Sigmoid colon (tissue), 7 donors: ENCODE data around the gene MOXD1. TPM values are rescaled to one million over a fixed set of nuclear protein-coding genes. Genes with fewer than 3 reads are reported as not detected.

ENCODE experiments used
- DNase-seq: peaks from one replicate; pipeline ENCODE4 v3.0.0-alpha.2; 2019
- H3K27ac ChIP-seq, 4 donors: fragments of 200-600 bp; sonication (generic); one replicate each; pipeline ENCODE4 v1.5.1; 2016 to 2019; ENCODE audit warnings: mild to moderate bottlenecking in 1 of 4
- H3K27me3 ChIP-seq, 3 donors: fragments of 200-600 bp; sonication (generic); one replicate each; pipeline ENCODE4 v1.5.1; 2019; ENCODE audit warnings: mild to moderate bottlenecking in 1 of 3
- H3K36me3 ChIP-seq, 4 donors: fragments of 200-600 bp; sonication (generic); one replicate each; pipeline ENCODE4 v1.5.1; 2016 to 2019
- H3K4me1 ChIP-seq, 4 donors: fragments of 200-600 bp; sonication (generic); one replicate each; pipeline ENCODE4 v1.5.1; 2017 to 2019
- H3K4me3 ChIP-seq, 4 donors: fragments of 200-600 bp; sonication (generic); one replicate each; pipeline ENCODE4 v1.5.1; 2017 to 2019; ENCODE audit warnings: mild to moderate bottlenecking in 2 of 4, moderate library complexity in 1 of 4
- H3K9me3 ChIP-seq, 4 donors: fragments of 200-600 bp in 3 of 4; sonication (generic) in 3 of 4; one replicate each; pipeline versions ENCODE4 v1.5.1 to v1.6.1; 2013 to 2019
- EP300 ChIP-seq, 4 donors: sonication (generic); formaldehyde crosslinking; IDR thresholded peaks; one replicate each; pipeline ENCODE4 v1.6.1; 2017; ENCODE audit warnings: antibody characterized with exemption in 4 of 4
- POLR2A ChIP-seq, 2 donors: fragments of 450-650 bp; IDR thresholded peaks; one replicate each; pipeline ENCODE4 v1.6.1; 2016; ENCODE audit warnings: antibody characterized with exemption in 2 of 2, mild to moderate bottlenecking in 2 of 2, moderate library complexity in 2 of 2
- POLR2AphosphoS5 ChIP-seq, 4 donors: sonication (generic); formaldehyde crosslinking; IDR thresholded peaks; one replicate each; pipeline ENCODE4 v1.6.1; 2017; ENCODE audit warnings: antibody characterized with exemption in 4 of 4
- whole genome bisulfite sequencing, 2 donors: extraction: QIAGEN DNeasy Blood & Tissue Kit; methylation state at CpG; one replicate each; pipeline ENCODE4 v1.1.7; 2013; 5-methylcytosine and 5-hydroxymethylcytosine counted together
- intact Hi-C: fragments of 100-400 bp; cut with DNase I; formaldehyde crosslinking; loops from one replicate; pipeline ENCODE4 v1.15.1; 2023
- polyA plus RNA-seq, 3 donors: library from polyadenylated mRNA; stranded (reverse); fragments of 200-250 nt; gene quantifications; one replicate each; pipeline ENCODE4 v1.2.3, GENCODE V29; 2013
- total RNA-seq, 4 donors: library from RNA; depleted of rRNA; stranded (reverse); fragments of >200 nt; gene quantifications; one replicate each; pipeline ENCODE4 v1.1.0, GENCODE V29; 2016
- TF ChIP-seq, protein P1 (sequence below), 4 experiments: fragments of 450-650 bp in 3 of 4; fragments of 200-600 bp in 1 of 4; IDR thresholded peaks; one replicate each; pipeline ENCODE4 v1.5.1; 2016 to 2019; ENCODE audit warnings: antibody characterized with exemption in 4 of 4, mild to moderate bottlenecking in 3 of 4, moderate library complexity in 2 of 4
- donor health status: healthy with polysubstance abuse.
- donor health status: Bipolar disorder and iron deficiency.
- donor health status: healthy.

Gene MOXD1
- total and polyA plus RNA-seq, 7 donors: 1.2 to 20.8 (median 9.4) TPM

DNA sequence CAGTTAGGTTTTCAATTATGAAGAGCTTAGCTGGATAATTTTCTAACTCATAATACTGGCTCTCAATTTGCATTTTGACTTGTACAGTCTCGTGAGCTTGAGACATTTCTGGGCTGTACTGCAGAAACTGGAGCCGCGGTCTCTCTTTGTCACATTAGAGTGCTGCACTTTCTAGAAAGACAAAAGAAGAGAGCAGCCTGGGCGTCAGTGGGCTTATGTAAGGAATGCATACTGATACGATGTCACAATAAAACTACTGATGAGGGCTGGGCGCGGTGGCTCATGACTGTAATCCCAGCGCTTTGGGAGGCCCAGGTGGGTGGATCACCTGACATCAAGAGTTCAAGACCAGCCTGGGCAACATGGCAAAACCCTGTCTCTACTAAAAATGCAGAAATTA, 120.8 kb downstream of the MOXD1 start:
- H3K36me3 ChIP-seq: no peaks in the 10 kb centered on the region
- 67 to 87% methylated on average over 8 of the region's 8 CpGs for WGBS, 2 donors
- H3K4me3 ChIP-seq: no peak overlapping the region
- TF ChIP-seq POLR2A (IDR thresholded peaks at IDR 0.05): no peak
- TF ChIP-seq, protein P1, sequence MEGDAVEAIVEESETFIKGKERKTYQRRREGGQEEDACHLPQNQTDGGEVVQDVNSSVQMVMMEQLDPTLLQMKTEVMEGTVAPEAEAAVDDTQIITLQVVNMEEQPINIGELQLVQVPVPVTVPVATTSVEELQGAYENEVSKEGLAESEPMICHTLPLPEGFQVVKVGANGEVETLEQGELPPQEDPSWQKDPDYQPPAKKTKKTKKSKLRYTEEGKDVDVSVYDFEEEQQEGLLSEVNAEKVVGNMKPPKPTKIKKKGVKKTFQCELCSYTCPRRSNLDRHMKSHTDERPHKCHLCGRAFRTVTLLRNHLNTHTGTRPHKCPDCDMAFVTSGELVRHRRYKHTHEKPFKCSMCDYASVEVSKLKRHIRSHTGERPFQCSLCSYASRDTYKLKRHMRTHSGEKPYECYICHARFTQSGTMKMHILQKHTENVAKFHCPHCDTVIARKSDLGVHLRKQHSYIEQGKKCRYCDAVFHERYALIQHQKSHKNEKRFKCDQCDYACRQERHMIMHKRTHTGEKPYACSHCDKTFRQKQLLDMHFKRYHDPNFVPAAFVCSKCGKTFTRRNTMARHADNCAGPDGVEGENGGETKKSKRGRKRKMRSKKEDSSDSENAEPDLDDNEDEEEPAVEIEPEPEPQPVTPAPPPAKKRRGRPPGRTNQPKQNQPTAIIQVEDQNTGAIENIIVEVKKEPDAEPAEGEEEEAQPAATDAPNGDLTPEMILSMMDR (IDR thresholded peaks at IDR 0.05): no peak
- no peak for TF ChIP-seq EP300 (IDR thresholded peaks at IDR 0.05)
- TF ChIP-seq POLR2AphosphoS5 (IDR thresholded peaks at IDR 0.05): no peak
- H3K9me3 ChIP-seq: no peaks in the 10 kb centered on the region
- DNase-seq: no peak
- no peak overlapping the region for H3K27ac ChIP-seq
- H3K27me3 ChIP-seq: no peaks in the 10 kb centered on the region
- intact Hi-C loops: no loop called here
- H3K4me1 ChIP-seq: no peaks in the 10 kb centered on the region

DNA sequence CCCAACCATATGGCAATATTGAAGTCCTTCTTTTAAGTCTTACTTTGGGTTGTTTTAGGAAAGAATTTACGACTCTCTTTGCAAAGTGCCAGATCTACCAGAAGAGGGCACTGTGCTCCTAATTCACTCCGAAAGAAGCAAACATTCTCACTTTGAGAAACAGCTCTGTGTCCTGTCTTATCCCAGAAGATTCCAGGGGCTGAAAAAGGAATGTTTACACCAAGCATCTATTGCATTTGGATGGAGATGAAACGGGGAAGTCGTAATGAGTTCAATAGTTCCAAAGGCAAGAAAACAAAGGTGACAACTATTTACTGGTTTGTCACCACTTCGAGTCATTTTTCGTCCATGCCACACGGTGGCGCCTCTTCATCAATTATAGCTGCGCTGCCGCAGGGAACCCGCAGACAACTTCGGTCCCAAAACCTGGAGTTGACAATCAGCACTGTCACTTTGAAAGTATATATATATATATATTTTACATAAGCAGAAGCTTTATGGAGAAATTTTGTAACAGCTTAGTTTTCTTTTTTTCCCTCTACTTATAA, 121.6 kb downstream of the MOXD1 start:
- no peak overlapping the region for H3K27ac ChIP-seq
- peak; percentile 82 for DNase-seq
- TF ChIP-seq POLR2A (IDR thresholded peaks at IDR 0.05): no peak
- TF ChIP-seq, protein P1 (IDR thresholded peaks at IDR 0.05): peak; percentile 72 to 94 (median 89)
- peak overlapping the region; percentile 24 to 46 (median 42) for H3K4me3 ChIP-seq
- no peaks in the 10 kb centered on the region for H3K27me3 ChIP-seq
- no peaks in the 10 kb centered on the region for H3K4me1 ChIP-seq
- 0 to 1% methylated on average over 12 of the region's 12 CpGs for WGBS, 2 donors
- H3K36me3 ChIP-seq: no peaks in the 10 kb centered on the region
- H3K9me3 ChIP-seq: no peaks in the 10 kb centered on the region
- intact Hi-C loops: loop anchor here (1.0 kb wide), 1 partner anchor 205 kb away; no protein-coding TSS in a partner anchor

DNA sequence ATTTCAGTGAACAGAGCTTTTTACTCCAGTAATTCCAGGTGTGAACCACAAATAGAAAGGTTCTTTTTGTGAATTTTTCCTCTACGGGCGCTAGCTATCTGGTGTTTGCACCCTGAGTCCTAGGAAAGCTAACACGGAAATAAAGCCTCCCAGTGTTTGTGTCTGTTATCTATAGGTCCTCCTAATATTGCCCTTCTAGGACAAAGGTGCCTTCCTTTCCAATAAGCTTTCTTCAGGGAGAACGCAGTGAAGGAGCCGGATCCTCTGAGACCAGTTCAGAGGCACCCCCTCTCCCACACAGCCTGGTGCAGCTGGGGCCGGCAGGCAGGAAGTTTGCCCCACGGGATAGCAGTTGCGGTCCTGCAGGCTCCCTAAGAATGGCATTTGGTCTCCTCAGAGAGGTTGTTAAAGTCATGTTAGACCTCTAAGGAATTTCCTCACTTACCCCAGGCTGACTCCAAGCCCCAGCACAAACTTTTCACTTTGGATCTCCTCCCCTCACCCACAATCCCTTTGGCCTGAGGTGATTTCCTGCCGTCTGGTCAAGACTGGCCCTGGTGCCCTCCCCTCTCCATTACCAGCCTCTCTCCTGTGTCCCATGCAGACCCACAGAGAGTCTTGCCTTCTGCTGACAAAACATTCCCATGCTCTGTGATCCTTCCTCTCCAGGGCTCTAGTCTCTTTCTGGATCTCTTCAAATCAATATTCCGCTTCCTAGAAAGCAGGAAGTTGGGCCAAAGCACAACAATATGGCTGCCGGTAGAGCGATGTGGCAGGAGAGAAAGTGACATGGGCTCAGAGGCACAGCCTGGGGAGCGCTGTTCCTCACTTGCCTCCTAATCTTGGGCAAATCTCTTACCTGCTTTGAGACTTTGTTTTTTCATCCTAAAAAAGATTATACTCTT, 126.0 kb downstream of the MOXD1 start:
- intact Hi-C loops: no loop called here
- 71 to 84% methylated on average over 13 of the region's 13 CpGs for WGBS, 2 donors
- Histone ChIP-seq H3K9me3 (no peaks in the 10 kb centered on the region), H3K4me3 (no peak overlapping the region), H3K4me1 (no peaks in the 10 kb centered on the region), H3K36me3 (no peaks in the 10 kb centered on the region), H3K27me3 (no peaks in the 10 kb centered on the region), H3K27ac (no peak overlapping the region)
- DNase-seq: no peak
- TF ChIP-seq POLR2AphosphoS5 (IDR thresholded peaks at IDR 0.05): no peak
- TF ChIP-seq EP300 (IDR thresholded peaks at IDR 0.05): no peak
- TF ChIP-seq, protein P1 (IDR thresholded peaks at IDR 0.05): no peak
- TF ChIP-seq POLR2A (IDR thresholded peaks at IDR 0.05): no peak

DNA sequence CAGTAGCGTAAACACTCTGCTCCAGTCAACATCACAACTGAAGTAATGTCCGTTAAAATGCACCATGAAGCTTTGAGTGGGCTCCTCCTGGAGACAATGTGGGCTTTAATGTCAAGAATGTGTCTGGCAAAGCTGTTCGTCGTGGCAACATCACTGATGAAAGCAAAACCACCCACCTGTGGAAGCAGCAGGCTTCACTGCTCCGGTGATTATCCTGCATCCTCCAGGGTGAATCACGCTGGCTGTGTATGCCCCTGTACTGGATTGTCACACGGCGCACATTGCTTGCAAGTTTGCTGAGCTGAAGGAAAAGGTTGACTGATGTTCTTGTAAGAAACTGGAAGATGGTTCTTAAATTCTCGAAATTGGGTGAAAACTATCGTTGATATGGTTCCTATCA, 128.5 kb downstream of the MOXD1 start:
- intact Hi-C loops: no loop called here

More for the DNA sequence above, 128.5 kb downstream of the MOXD1 start:
- 84 to 89% methylated on average over 10 of the region's 10 CpGs for WGBS, 2 donors
- DNase-seq: no peak
- no peak overlapping the region for H3K27ac ChIP-seq
- TF ChIP-seq EP300 (IDR thresholded peaks at IDR 0.05): no peak
- TF ChIP-seq, protein P1 (IDR thresholded peaks at IDR 0.05): no peak
- no peaks in the 10 kb centered on the region for H3K36me3 ChIP-seq
- no peak overlapping the region for H3K4me3 ChIP-seq
- H3K27me3 ChIP-seq: no peaks in the 10 kb centered on the region
- no peaks in the 10 kb centered on the region for H3K9me3 ChIP-seq
- H3K4me1 ChIP-seq: no peaks in the 10 kb centered on the region
